ENCODE results near the gene USP48. TPM values are rescaled to one million over a fixed set of nuclear protein-coding genes. Genes with fewer than 3 reads are reported as not detected.

USP48 gene
- total RNA-seq, 1 donor from 2014 or later: 78.7 TPM

- no peak for DNase-seq
- no peak overlapping the region for H3K27ac Mint-ChIP-seq (ENCODE audit: unreplicated experiment)
- peaks cover 2% of the 10 kb centered on the region for H3K9me3 Mint-ChIP-seq (ENCODE audit: unreplicated experiment)
- H3K4me1 Mint-ChIP-seq (ENCODE audit: low read depth, unreplicated experiment): no peaks in the 10 kb centered on the region
- TF ChIP-seq, protein P1, sequence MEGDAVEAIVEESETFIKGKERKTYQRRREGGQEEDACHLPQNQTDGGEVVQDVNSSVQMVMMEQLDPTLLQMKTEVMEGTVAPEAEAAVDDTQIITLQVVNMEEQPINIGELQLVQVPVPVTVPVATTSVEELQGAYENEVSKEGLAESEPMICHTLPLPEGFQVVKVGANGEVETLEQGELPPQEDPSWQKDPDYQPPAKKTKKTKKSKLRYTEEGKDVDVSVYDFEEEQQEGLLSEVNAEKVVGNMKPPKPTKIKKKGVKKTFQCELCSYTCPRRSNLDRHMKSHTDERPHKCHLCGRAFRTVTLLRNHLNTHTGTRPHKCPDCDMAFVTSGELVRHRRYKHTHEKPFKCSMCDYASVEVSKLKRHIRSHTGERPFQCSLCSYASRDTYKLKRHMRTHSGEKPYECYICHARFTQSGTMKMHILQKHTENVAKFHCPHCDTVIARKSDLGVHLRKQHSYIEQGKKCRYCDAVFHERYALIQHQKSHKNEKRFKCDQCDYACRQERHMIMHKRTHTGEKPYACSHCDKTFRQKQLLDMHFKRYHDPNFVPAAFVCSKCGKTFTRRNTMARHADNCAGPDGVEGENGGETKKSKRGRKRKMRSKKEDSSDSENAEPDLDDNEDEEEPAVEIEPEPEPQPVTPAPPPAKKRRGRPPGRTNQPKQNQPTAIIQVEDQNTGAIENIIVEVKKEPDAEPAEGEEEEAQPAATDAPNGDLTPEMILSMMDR (IDR thresholded peaks at IDR 0.05; ENCODE audit: partially characterized antibody, unreplicated experiment): no peak
- no peaks in the 10 kb centered on the region for H3K36me3 Mint-ChIP-seq (ENCODE audit: unreplicated experiment)
- no peak overlapping the region for H3K4me3 Mint-ChIP-seq (ENCODE audit: unreplicated experiment)
- peaks cover 15% of the 10 kb centered on the region for H3K27me3 Mint-ChIP-seq (ENCODE audit: unreplicated experiment)
Observed at GRCh38 chr1:21644348-21644747, 138.6 kb downstream of the USP48 start.

- H3K36me3 Mint-ChIP-seq (ENCODE audit: unreplicated experiment): no peaks in the 10 kb centered on the region
- H3K4me3 Mint-ChIP-seq (ENCODE audit: unreplicated experiment): no peak overlapping the region
- no peaks in the 10 kb centered on the region for H3K4me1 Mint-ChIP-seq (ENCODE audit: low read depth, unreplicated experiment)
- H3K9me3 Mint-ChIP-seq (ENCODE audit: unreplicated experiment): peaks cover 2% of the 10 kb centered on the region
- H3K27ac Mint-ChIP-seq (ENCODE audit: unreplicated experiment): no peak overlapping the region
- DNase-seq: no peak
- TF ChIP-seq, protein P1 (IDR thresholded peaks at IDR 0.05; ENCODE audit: partially characterized antibody, unreplicated experiment): no peak
- H3K27me3 Mint-ChIP-seq (ENCODE audit: unreplicated experiment): peaks cover 13% of the 10 kb centered on the region
Observed at GRCh38 chr1:21643624-21644023, 139.3 kb downstream of the USP48 start.

GRCh38 chr1:21641967-21642739 is 140.8 kb downstream of the USP48 start:
- no peak for DNase-seq
- H3K27ac Mint-ChIP-seq (ENCODE audit: unreplicated experiment): no peak overlapping the region
- no peak overlapping the region for H3K4me3 Mint-ChIP-seq (ENCODE audit: unreplicated experiment)
- H3K27me3 Mint-ChIP-seq (ENCODE audit: unreplicated experiment): peaks cover 9% of the 10 kb centered on the region
- TF ChIP-seq, protein P1 (IDR thresholded peaks at IDR 0.05; ENCODE audit: partially characterized antibody, unreplicated experiment): no peak
- H3K36me3 Mint-ChIP-seq (ENCODE audit: unreplicated experiment): no peaks in the 10 kb centered on the region
- H3K4me1 Mint-ChIP-seq (ENCODE audit: low read depth, unreplicated experiment): no peaks in the 10 kb centered on the region
- H3K9me3 Mint-ChIP-seq (ENCODE audit: unreplicated experiment): peaks cover 2% of the 10 kb centered on the region

DNA sequence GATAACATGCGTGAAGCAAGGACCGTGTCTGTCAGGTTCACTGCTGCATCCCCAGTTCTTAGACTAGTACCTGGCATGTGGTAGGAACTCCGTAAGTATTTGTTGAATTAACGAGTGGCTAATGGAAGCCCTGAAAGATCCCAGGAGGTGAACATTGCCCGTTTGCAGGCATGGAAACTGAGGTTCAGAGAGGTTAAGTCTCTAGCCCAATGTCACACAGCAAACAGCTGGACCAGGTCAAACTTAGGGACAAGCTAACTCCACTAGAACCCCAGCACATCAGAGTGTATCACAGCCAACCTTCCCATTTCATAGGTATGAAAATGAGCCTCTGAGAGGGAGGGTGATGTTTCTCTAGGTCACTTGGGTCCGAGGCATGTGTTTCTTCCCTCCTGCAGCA is 141.4 kb downstream of the USP48 start:
- Mint-ChIP-seq H3K9me3 (ENCODE audit: unreplicated experiment) (peaks cover 2% of the 10 kb centered on the region), H3K4me1 (ENCODE audit: low read depth, unreplicated experiment) (no peaks in the 10 kb centered on the region), H3K36me3 (ENCODE audit: unreplicated experiment) (no peaks in the 10 kb centered on the region), H3K27me3 (ENCODE audit: unreplicated experiment) (peaks cover 5% of the 10 kb centered on the region), H3K27ac (ENCODE audit: unreplicated experiment) (no peak overlapping the region), H3K4me3 (ENCODE audit: unreplicated experiment) (no peak overlapping the region)
- no peak for DNase-seq
- TF ChIP-seq, protein P1 (IDR thresholded peaks at IDR 0.05; ENCODE audit: partially characterized antibody, unreplicated experiment): no peak

- Mint-ChIP-seq H3K4me1 (ENCODE audit: low read depth, unreplicated experiment) (no peaks in the 10 kb centered on the region), H3K4me3 (ENCODE audit: unreplicated experiment) (no peak overlapping the region), H3K27ac (ENCODE audit: unreplicated experiment) (no peak overlapping the region), H3K27me3 (ENCODE audit: unreplicated experiment) (peaks cover 5% of the 10 kb centered on the region), H3K36me3 (ENCODE audit: unreplicated experiment) (no peaks in the 10 kb centered on the region), H3K9me3 (ENCODE audit: unreplicated experiment) (peaks cover 2% of the 10 kb centered on the region)
- TF ChIP-seq, protein P1 (IDR thresholded peaks at IDR 0.05; ENCODE audit: partially characterized antibody, unreplicated experiment): no peak
- DNase-seq: no peak
Observed at GRCh38 chr1:21641076-21641475, 141.9 kb downstream of the USP48 start.
